CD4-positive, alpha-beta T cell (primary cell): ENCODE measurements around the gene TLNRD1. TPM values are rescaled to one million over a fixed set of nuclear protein-coding genes. Genes with fewer than 3 reads are reported as not detected.
"Not testable (repeated sequence)": the region's sequence is repeated elsewhere in the genome, so short reads cannot be mapped to it uniquely, and the experiment has no call there.

Experiments used
- ATAC-seq: fragments of 200-7000 bp; cut with Tn5 transposase; one replicate; pipeline ENCODE4 v1.10.0; 2022; ENCODE audit warnings: mild to moderate bottlenecking; ENCODE audit not compliant: poor library complexity
- CTCF ChIA-PET: fragments of 350-600 bp; sonication (Branson Sonifier 250); formaldehyde crosslinking; loops from one replicate; lab custom pipeline; 2021; ENCODE audit warnings: antibody characterized with exemption, inconsistent platforms; lab: Charles Lee
- POLR2A ChIA-PET: fragments of 350-600 bp; sonication (Branson Sonifier 250); formaldehyde crosslinking; loops from one replicate; lab custom pipeline; 2021; ENCODE audit warnings: antibody characterized with exemption, inconsistent platforms; lab: Charles Lee
- DNase-seq, 14 experiments: peaks; one replicate each; pipeline ENCODE4 v3.0.0-alpha.2; 2013 to 2020; ENCODE audit warnings: mixed read lengths in 2 of 14
- H3K27ac ChIP-seq, 2 donors: one replicate each; pipeline versions ENCODE4 v1.5.1 to v1.7.0; 2013; ENCODE audit warnings: low read length in 2 of 2, low read depth in 1 of 2, mild to moderate bottlenecking in 1 of 2
- H3K27me3 ChIP-seq, 2 experiments: 1 replicate in 1 of 2; 2 replicates in 1 of 2; pipeline versions ENCODE4 v1.6.1 to v1.7.0; 2013; ENCODE audit warnings: low read length in 2 of 2, control low read depth in 1 of 2, mild to moderate bottlenecking in 1 of 2, moderate library complexity in 1 of 2; ENCODE audit not compliant: insufficient read depth in 2 of 2, control insufficient read depth in 1 of 2
- H3K36me3 ChIP-seq: one replicate; pipeline ENCODE4 v1.6.1; 2013; ENCODE audit warnings: low read length, control low read depth; ENCODE audit not compliant: insufficient read depth
- H3K4me1 ChIP-seq: one replicate; pipeline ENCODE4 v1.6.1; 2013; ENCODE audit warnings: low read length, control low read depth; ENCODE audit not compliant: insufficient read depth
- H3K4me3 ChIP-seq: one replicate; pipeline ENCODE4 v1.5.1; 2013; ENCODE audit warnings: mild to moderate bottlenecking, low read length, moderate library complexity
- H3K9me3 ChIP-seq, 2 experiments: 1 replicate in 1 of 2; 2 replicates in 1 of 2; pipeline versions ENCODE4 v1.6.1 to v1.7.0; 2013; ENCODE audit warnings: low read length in 2 of 2, mild to moderate bottlenecking in 2 of 2, control low read depth in 1 of 2, moderate library complexity in 1 of 2; ENCODE audit not compliant: control insufficient read depth in 1 of 2, insufficient read depth in 1 of 2
- H3K27ac Mint-ChIP-seq: one replicate; pipeline ENCODE4 v1.8.0; 2020; ENCODE audit warnings: mixed read lengths
- H3K27me3 Mint-ChIP-seq: one replicate; pipeline ENCODE4 v1.8.0; 2021; ENCODE audit warnings: mixed read lengths
- H3K36me3 Mint-ChIP-seq: one replicate; pipeline ENCODE4 v1.8.0; 2021; ENCODE audit warnings: low read depth, mixed read lengths
- H3K4me1 Mint-ChIP-seq: one replicate; pipeline ENCODE4 v1.8.0; 2021; ENCODE audit warnings: low read depth, mixed read lengths
- H3K4me3 Mint-ChIP-seq: one replicate; pipeline ENCODE4 v1.8.0; 2020; ENCODE audit warnings: mild to moderate bottlenecking, mixed read lengths
- H3K9me3 Mint-ChIP-seq: one replicate; pipeline ENCODE4 v1.8.0; 2020; ENCODE audit warnings: mixed read lengths
- CTCF ChIP-seq: fragments of 200-600 bp; IDR thresholded peaks from one replicate; pipeline ENCODE4 v1.8.0; 2022; ENCODE audit warnings: antibody characterized with exemption, mild to moderate bottlenecking
- intact Hi-C, 2 experiments: fragments of 100-400 bp; cut with DNase I in 1 of 2; cut with micrococcal nuclease in 1 of 2; formaldehyde crosslinking; loops; one replicate each; pipeline versions ENCODE4 v1.15.1 to v1.9.0; 2023 to 2025; cut with DNase I, micrococcal nuclease
- total RNA-seq, 174 experiments: library from RNA in 2 of 174; stranded (reverse) in 2 of 174; gene quantifications; one replicate each; pipeline ENCODE4 v1.2.3 and lab custom pipeline; 2021 to 2026

TLNRD1 gene
- total RNA-seq, 2 experiments from 2014 or later = 10.5 to 12.3 TPM

DNA sequence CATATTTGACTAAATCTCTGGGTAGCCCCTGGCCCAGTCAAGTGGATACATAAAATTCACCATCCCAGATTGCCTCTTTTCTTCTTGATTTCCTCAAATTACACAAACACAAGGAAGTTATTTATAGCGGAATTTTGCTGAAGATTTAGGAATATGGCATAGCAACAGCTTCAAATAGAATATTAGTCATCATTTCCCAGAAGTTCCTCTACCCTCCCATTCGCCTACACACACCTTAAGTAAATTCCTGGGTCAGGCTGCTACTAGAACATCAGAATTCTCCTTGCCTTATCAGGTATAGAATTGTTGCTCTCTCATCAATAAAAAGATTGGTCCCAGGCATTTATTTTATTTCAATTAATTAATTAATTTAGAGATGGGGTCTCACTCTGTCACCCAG, 42.7 kb upstream of the TLNRD1 start:
- POLR2A ChIA-PET = no interaction called here
- TF ChIP-seq CTCF = no peak

GRCh38 chr15:80958818-80959495, 41.8 kb upstream of the TLNRD1 start:
- H3K27me3 Mint-ChIP-seq = no peaks in the 10 kb centered on the region
- H3K4me1 ChIP-seq = no peaks in the 10 kb centered on the region

More for the DNA sequence above, 42.7 kb upstream of the TLNRD1 start:
- H3K4me3 Mint-ChIP-seq = no peak overlapping the region
- peaks cover 68% of the 10 kb centered on the region for H3K36me3 Mint-ChIP-seq
- Histone ChIP-seq H3K27ac (no peak overlapping the region), H3K9me3 (no peaks in the 10 kb centered on the region), H3K27me3 (no peaks in the 10 kb centered on the region), H3K4me3 (no peak overlapping the region), H3K36me3 (peaks cover 14% of the 10 kb centered on the region), H3K4me1 (no peaks in the 10 kb centered on the region)
- CTCF ChIA-PET = no interaction called here
- peaks cover 17% of the 10 kb centered on the region for H3K4me1 Mint-ChIP-seq
- no peak overlapping the region for H3K27ac Mint-ChIP-seq
- no peaks in the 10 kb centered on the region for H3K27me3 Mint-ChIP-seq
- intact Hi-C loops = no loop called here
- H3K9me3 Mint-ChIP-seq = no peaks in the 10 kb centered on the region
- DNase-seq (no peak), ATAC-seq (no peak)

DNA sequence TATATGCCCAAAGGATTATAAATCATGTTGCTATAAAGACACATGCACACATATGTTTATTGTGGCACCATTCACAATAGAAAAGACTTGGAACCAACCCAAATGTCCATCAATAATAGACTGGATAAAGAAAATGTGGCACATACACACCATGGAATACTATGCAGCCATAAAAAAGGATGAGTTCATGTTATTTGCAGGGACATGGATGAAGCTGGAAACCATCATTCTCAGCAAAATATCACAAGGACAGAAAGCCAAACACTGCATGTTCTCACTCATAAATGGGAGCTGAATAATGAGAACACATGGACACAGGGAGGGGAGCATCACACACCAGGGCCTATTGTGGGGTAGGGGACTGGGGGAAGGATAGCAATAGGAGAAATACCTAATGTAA, 35.3 kb upstream of the TLNRD1 start:
- H3K4me3 Mint-ChIP-seq, DNase-seq, H3K27ac ChIP-seq, POLR2A ChIA-PET, H3K27me3 Mint-ChIP-seq, CTCF ChIA-PET, H3K9me3 ChIP-seq, H3K9me3 Mint-ChIP-seq, H3K4me1 ChIP-seq, ATAC-seq, H3K27ac Mint-ChIP-seq, intact Hi-C loops, H3K27me3 ChIP-seq, H3K4me3 ChIP-seq: not testable (repeated sequence)
- peaks cover 86% of the 10 kb centered on the region for H3K36me3 Mint-ChIP-seq
- peaks cover 15% of the 10 kb centered on the region for H3K36me3 ChIP-seq
- peaks cover 32% of the 10 kb centered on the region for H3K4me1 Mint-ChIP-seq

More at GRCh38 chr15:80958818-80959495, 41.8 kb upstream of the TLNRD1 start:
- Histone ChIP-seq H3K27ac (no peak overlapping the region), H3K9me3 (no peaks in the 10 kb centered on the region), H3K4me3 (no peak overlapping the region), H3K27me3 (no peaks in the 10 kb centered on the region), H3K36me3 (peaks cover 14% of the 10 kb centered on the region)
- ChIA-PET POLR2A (no interaction called here), CTCF (interaction anchor here (1.0 kb wide), 1 partner anchor 11 kb away, joined by 4 read pairs; no protein-coding TSS in a partner anchor)
- ATAC-seq (no peak), DNase-seq (no peak)
- TF ChIP-seq CTCF = no peak
- H3K4me3 Mint-ChIP-seq = no peak overlapping the region
- H3K36me3 Mint-ChIP-seq = peaks cover 68% of the 10 kb centered on the region
- intact Hi-C loops = no loop called here
- H3K4me1 Mint-ChIP-seq = peaks cover 21% of the 10 kb centered on the region
- no peaks in the 10 kb centered on the region for H3K9me3 Mint-ChIP-seq
- H3K27ac Mint-ChIP-seq = no peak overlapping the region
